GM12801 (cell line): ENCODE results near the gene NTN5.

Source experiments
- TF ChIP-seq, protein P1 (sequence below): IDR thresholded peaks from one replicate; pipeline ENCODE4 v1.5.1; 2011; ENCODE audit warnings: control low read depth; ENCODE audit not compliant: insufficient read length; ENCODE audit errors: extremely low read depth

NTN5 gene

DNA sequence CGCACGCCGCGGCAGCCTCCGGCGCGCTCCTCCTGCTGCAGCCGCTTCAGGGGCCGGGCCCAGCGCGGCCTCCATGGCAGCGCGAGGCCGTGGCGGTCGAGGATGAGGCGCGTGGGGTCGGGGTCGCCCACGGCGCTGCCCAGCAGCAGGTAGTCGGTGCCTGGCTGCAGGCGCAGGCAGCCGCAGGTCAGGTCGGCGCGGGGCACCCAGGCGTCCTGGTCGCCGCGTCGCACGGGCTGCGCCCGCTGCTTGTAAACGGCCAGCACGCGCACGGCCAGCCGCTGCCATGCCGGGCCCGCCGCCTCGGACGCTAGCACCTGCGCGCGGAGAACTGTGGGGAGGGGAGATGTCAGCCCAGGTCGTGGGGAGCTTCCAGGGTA, 11.1 kb downstream of the NTN5 start:
- TF ChIP-seq, protein P1, sequence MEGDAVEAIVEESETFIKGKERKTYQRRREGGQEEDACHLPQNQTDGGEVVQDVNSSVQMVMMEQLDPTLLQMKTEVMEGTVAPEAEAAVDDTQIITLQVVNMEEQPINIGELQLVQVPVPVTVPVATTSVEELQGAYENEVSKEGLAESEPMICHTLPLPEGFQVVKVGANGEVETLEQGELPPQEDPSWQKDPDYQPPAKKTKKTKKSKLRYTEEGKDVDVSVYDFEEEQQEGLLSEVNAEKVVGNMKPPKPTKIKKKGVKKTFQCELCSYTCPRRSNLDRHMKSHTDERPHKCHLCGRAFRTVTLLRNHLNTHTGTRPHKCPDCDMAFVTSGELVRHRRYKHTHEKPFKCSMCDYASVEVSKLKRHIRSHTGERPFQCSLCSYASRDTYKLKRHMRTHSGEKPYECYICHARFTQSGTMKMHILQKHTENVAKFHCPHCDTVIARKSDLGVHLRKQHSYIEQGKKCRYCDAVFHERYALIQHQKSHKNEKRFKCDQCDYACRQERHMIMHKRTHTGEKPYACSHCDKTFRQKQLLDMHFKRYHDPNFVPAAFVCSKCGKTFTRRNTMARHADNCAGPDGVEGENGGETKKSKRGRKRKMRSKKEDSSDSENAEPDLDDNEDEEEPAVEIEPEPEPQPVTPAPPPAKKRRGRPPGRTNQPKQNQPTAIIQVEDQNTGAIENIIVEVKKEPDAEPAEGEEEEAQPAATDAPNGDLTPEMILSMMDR = no peak

DNA sequence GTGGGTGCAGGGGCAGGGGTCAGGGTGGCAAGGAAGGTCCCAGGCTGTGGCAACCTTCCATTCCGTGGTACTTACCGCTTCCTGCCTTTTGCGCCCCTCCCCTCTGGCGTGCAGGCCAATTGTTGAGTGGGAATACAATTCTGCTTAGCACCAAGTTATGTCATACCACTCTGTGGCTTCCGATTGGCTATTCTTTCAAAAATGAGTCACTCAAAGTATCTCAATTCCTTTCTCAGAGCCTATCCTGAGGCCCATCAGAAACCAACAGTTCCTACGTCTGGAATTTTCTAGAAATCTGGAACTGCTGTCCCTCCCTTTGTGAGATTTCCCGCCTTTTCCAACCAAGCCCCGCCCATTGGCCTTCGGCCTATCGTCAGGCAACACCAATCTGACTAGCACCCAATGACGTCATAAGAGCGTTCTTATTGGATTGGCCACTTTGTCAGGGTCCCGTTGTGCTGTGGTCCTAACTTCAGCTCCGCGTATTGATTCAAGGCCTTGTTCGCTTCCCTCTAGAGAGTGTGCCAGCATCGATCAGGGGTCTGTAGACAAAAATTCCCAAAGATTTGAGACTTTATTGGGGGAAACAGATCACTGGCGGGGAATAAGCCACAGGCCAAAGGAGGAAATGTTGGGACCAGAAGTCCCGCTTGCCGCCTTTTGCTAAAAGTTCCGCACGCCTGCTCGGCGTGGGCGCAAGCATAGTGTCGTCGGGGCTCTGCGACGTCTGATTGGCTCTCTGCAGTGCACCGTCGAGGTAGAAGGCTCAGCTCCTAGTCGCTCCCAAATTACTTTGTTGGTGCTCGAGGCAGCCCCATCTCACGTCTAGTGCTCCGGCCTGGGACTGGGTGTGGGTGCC, 11.7 kb downstream of the NTN5 start:
- TF ChIP-seq, protein P1 = no peak

DNA sequence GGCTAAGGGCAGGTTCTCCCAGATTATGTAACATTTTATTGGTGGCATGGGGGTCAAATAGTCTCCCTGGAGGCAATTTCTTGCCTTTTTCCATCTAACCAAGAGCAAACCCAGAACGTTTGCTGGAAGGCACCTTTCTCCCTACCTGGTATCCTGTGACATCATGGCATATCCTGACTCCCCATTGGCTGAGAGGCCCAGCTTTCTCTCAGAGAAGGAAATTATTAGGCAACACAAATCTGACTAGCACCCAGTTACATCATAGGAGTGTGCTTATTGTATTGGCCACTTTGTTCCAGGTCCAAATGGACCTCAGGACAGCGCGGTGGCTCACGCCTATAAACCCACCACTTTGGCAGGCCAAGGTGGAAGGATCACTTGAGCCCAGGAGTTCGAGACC, 13.0 kb downstream of the NTN5 start:
- TF ChIP-seq, protein P1 = no peak

DNA sequence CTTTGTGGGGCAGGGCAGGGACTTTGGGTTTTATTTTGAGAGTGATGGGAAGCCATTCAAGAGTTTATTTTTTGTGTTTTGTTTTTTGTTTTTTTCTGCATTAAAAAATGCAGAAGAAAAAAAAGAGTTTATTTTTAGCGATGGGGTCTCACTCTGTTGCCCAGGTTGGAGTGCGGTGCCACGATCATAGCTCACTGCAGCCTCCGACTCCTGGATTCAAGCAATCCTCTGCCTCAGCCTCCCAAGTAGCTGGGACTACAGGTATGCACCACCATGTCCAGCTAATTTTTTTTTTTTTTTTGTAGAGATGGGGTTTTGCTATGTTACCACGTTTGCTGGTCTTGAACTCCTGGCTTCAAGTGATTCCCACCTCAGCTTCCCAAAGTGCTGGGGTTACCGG, 14.3 kb downstream of the NTN5 start:
- TF ChIP-seq, protein P1 = no peak

DNA sequence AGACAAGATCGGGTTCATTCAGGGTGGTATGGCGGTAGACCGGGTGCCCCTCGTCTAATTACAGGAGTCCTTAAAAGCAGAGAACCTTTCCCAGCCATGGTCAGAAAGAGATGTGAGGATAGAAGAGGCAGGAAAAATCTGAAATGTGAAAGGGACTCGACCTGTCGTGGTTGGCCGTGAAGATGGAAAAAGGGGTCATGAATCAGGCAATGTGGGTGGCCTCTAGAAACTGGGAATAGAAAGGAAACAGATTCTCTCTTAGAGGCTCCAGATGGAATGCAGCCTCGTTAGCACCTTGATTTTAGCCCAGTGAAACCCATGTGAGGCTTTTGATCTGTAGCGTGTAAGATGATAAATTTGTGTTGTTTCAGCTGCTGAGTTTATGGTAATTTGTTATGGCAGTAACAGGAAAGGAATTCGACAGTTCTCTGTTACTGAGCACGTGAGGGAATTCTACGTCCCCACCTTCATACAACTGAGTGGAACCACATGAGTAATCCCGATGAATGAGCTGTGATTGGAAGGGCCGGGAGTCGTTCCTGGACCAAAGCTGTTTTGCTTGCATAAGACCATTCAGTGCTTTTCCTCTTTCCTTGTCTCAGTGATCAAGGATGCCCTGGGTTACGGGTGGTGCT, 15.9 kb downstream of the NTN5 start:
- TF ChIP-seq, protein P1 = no peak

DNA sequence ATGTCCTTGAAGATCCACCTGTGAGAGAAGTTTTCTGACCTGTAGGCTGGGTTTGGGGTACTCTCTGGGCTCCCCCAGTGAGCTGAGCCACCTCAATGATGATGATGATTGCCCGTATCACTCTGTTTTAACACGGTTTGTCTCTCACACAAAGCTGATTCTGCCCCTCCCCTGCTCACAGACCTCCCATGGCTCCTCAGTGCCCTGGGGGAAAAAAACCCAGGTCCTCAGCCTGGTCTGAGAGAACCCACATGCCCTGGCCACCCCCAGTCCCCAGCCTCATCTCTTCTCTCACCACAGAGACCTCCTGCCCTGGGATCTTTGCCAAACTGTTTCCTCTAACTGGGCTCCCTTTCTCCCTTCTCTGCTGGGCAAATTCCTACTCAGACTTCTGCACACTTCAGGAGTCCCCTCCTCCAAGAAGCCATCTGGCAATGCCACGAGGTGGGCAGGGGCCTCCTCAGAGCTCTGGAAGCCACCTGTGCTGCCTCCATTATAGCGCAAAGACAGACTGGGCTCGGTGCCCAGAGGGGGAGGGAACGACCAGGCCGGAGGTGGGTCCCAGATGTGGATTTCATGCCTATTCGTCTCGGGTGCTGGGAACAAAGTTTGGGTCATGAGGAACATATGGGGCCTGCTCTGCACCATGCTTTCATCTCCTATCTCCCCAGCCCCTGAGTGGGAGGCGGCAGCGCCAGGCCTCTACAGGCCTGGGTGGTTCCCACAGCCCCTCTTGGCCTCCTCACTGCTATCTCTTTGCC, 18.3 kb downstream of the NTN5 start:
- TF ChIP-seq, protein P1 = no peak

DNA sequence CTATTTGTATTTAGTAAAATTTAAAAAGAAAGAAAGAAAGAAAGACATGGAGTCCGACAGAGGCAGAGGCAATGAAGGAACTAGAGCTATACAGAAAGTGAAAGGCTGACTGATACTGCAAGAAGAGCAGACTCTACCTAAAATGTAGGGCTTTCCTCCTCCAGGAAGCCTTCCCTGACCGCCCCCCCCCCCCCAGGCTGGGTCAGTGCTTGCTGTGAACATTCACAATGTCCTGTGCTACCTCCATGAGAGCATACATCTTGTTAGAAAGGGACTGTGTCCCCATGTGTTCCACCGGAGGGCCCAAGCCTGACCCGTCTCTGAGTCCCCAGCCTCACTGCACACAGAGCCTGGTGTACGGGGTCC, 21.2 kb downstream of the NTN5 start:
- TF ChIP-seq, protein P1 = no peak
